HEK293 (cell line): Measurements from ENCODE around the gene TSPAN1.

Source experiments
- GLIS1 ChIP-seq: fragments of 450-650 bp; formaldehyde crosslinking; IDR thresholded peaks from 2 replicates; pipeline ENCODE4 v1.5.1; 2016; ENCODE audit warnings: missing biosample characterization, missing genetic modification characterization
- KLF9 ChIP-seq: fragments of 450-650 bp; formaldehyde crosslinking; IDR thresholded peaks from 2 replicates; pipeline ENCODE4 v1.5.1; 2016; ENCODE audit warnings: missing biosample characterization, missing genetic modification characterization, low read depth
- SALL2 ChIP-seq: fragments of 450-650 bp; formaldehyde crosslinking; IDR thresholded peaks from 2 replicates; pipeline ENCODE4 v1.5.0; 2017; ENCODE audit warnings: missing biosample characterization, mild to moderate bottlenecking, missing genetic modification characterization, borderline replicate concordance
- SP2 ChIP-seq: fragments of 450-650 bp; formaldehyde crosslinking; IDR thresholded peaks from 2 replicates; pipeline ENCODE4 v1.5.1; 2016; ENCODE audit warnings: missing biosample characterization, missing genetic modification characterization
- TCF7L2 ChIP-seq: IDR thresholded peaks from 2 replicates; pipeline ENCODE4 v1.6.1; 2011; ENCODE audit warnings: low read depth, mild to moderate bottlenecking, inconsistent platforms, low read length, moderate library complexity, borderline replicate concordance
- TRIM28 ChIP-seq: IDR thresholded peaks from 2 replicates; pipeline ENCODE4 v1.6.1; 2011; ENCODE audit warnings: low read length, control low read depth, borderline replicate concordance
- WT1 ChIP-seq: fragments of 450-650 bp; formaldehyde crosslinking; IDR thresholded peaks from 2 replicates; pipeline ENCODE4 v1.5.1; 2016; ENCODE audit warnings: missing biosample characterization, missing genetic modification characterization
- ZBTB21 ChIP-seq: fragments of 450-650 bp; formaldehyde crosslinking; IDR thresholded peaks from 2 replicates; pipeline ENCODE4 v1.5.1; 2017; ENCODE audit warnings: missing biosample characterization, missing genetic modification characterization
- ZBTB8A ChIP-seq: fragments of 450-650 bp; formaldehyde crosslinking; IDR thresholded peaks from 2 replicates; pipeline ENCODE4 v1.5.1; 2016; ENCODE audit warnings: missing biosample characterization, missing genetic modification characterization
- ZFP37 ChIP-seq: fragments of 450-650 bp; formaldehyde crosslinking; IDR thresholded peaks from 2 replicates; pipeline ENCODE4 v1.5.1; 2016; ENCODE audit warnings: missing biosample characterization, missing genetic modification characterization
- ZFP41 ChIP-seq: fragments of 450-650 bp; formaldehyde crosslinking; IDR thresholded peaks from 2 replicates; pipeline ENCODE4 v1.5.1; 2016; ENCODE audit warnings: missing biosample characterization, missing genetic modification characterization, borderline replicate concordance
- ZIC2 ChIP-seq: fragments of 450-650 bp; formaldehyde crosslinking; IDR thresholded peaks from 2 replicates; pipeline ENCODE4 v1.5.1; 2016; ENCODE audit warnings: missing biosample characterization, missing genetic modification characterization
- ZNF121 ChIP-seq: fragments of 450-650 bp; formaldehyde crosslinking; IDR thresholded peaks from 2 replicates; pipeline ENCODE4 v1.5.1; 2016; ENCODE audit warnings: missing biosample characterization, missing genetic modification characterization
- ZNF175 ChIP-seq: fragments of 450-650 bp; formaldehyde crosslinking; IDR thresholded peaks from 2 replicates; pipeline ENCODE4 v1.5.1; 2016; ENCODE audit warnings: missing biosample characterization, missing genetic modification characterization
- ZNF23 ChIP-seq: fragments of 450-650 bp; formaldehyde crosslinking; IDR thresholded peaks from 2 replicates; pipeline ENCODE4 v1.5.1; 2016; ENCODE audit warnings: missing biosample characterization, missing genetic modification characterization, borderline replicate concordance
- ZNF24 ChIP-seq: fragments of 450-650 bp; formaldehyde crosslinking; IDR thresholded peaks from 2 replicates; pipeline ENCODE4 v1.5.1; 2016; ENCODE audit warnings: missing biosample characterization, missing genetic modification characterization
- ZNF311 ChIP-seq: fragments of 450-650 bp; formaldehyde crosslinking; IDR thresholded peaks from 2 replicates; pipeline ENCODE4 v1.5.1; 2017; ENCODE audit warnings: missing biosample characterization, missing genetic modification characterization, borderline replicate concordance
- ZNF366 ChIP-seq: fragments of 450-650 bp; formaldehyde crosslinking; conservative IDR thresholded peaks from 2 replicates; pipeline ENCODE4 v1.5.1; 2016; ENCODE audit warnings: missing biosample characterization, missing genetic modification characterization
- ZNF514 ChIP-seq: fragments of 450-650 bp; formaldehyde crosslinking; IDR thresholded peaks from 2 replicates; pipeline ENCODE4 v1.5.1; 2016; ENCODE audit warnings: missing biosample characterization, missing genetic modification characterization
- ZNF529 ChIP-seq: fragments of 450-650 bp; formaldehyde crosslinking; IDR thresholded peaks from 2 replicates; pipeline ENCODE4 v1.5.1; 2017; ENCODE audit warnings: missing genetic modification characterization, missing biosample characterization; ENCODE audit not compliant: insufficient replicate concordance
- ZNF561 ChIP-seq: fragments of 450-650 bp; IDR thresholded peaks from 2 replicates; pipeline ENCODE4 v1.5.1; 2018; ENCODE audit warnings: missing biosample characterization, missing genetic modification characterization, borderline replicate concordance
- ZNF629 ChIP-seq: fragments of 450-650 bp; formaldehyde crosslinking; IDR thresholded peaks from 2 replicates; pipeline ENCODE4 v1.5.1; 2017; ENCODE audit warnings: missing biosample characterization, missing genetic modification characterization
- ZNF658 ChIP-seq: fragments of 450-650 bp; formaldehyde crosslinking; IDR thresholded peaks from 2 replicates; pipeline ENCODE4; 2016; ENCODE audit warnings: missing biosample characterization, missing genetic modification characterization
- ZNF660 ChIP-seq: fragments of 450-650 bp; IDR thresholded peaks from 2 replicates; pipeline ENCODE4 v1.5.1; 2018; ENCODE audit warnings: missing biosample characterization, mild to moderate bottlenecking, missing genetic modification characterization
- TF ChIP-seq, protein P1 (sequence below): fragments of 450-650 bp; formaldehyde crosslinking; conservative IDR thresholded peaks from 2 replicates; pipeline ENCODE4 v1.5.1; 2016; ENCODE audit warnings: low read depth, missing biosample characterization, missing genetic modification characterization
- TF ChIP-seq, protein P2 (sequence below): fragments of 450-650 bp; formaldehyde crosslinking; IDR thresholded peaks from 2 replicates; pipeline ENCODE4 v1.5.1; 2016; ENCODE audit warnings: missing biosample characterization, missing genetic modification characterization
- TF ChIP-seq, protein P3 (sequence below): fragments of 450-650 bp; formaldehyde crosslinking; IDR thresholded peaks from 2 replicates; pipeline ENCODE4 v1.5.1; 2016; ENCODE audit warnings: missing biosample characterization, missing genetic modification characterization
- TF ChIP-seq, protein P4 (sequence below): fragments of 450-650 bp; formaldehyde crosslinking; IDR thresholded peaks from 2 replicates; pipeline ENCODE4 v1.5.1; 2016; ENCODE audit warnings: missing biosample characterization, missing genetic modification characterization

TSPAN1 gene

DNA sequence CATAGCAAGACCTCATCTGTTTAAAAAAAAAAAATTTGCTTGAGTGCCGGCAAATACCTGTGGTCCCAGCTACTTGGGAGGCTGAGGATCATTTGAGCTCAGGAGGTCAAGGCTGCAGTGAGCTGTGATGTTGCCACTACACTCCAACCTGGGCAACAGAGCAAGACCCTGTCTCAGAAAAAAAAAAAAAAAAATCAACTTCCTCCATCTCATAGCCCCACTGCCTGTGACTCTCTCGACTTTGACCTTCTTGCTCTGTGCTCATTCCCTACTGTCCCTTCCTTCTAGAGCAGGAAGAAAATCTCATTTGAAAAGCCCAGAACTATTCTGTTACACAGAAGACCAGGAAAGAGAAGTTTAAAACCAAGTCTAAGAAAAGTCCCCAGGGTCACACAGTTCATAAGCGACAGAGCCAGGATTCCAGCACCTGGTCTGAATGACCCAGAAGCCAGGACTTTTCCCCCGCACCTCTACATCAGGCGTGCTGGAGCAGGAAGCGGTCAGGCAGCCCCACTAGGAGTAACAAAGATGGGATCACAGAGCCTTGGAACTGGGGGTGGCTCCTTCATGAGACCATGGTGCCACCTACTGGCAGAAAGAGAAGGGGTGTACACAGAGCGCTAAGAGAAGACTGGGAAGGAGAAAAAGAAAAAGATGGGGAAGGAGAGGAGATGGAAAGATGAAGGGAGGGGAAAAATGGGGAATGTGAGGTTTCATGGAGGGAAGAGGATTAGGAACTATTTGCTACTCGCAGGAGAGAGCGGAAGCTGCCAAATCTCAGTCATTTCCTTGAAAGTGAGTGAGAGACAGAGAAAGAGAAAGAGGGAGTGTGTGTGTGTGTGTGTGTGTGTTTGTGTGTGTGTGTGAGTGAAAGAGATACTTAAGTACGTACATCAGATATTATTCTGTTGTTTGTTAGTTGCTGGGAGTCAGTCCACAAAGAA is 4.5 kb downstream of the TSPAN1 start (continued):
- TF ChIP-seq, protein P1, sequence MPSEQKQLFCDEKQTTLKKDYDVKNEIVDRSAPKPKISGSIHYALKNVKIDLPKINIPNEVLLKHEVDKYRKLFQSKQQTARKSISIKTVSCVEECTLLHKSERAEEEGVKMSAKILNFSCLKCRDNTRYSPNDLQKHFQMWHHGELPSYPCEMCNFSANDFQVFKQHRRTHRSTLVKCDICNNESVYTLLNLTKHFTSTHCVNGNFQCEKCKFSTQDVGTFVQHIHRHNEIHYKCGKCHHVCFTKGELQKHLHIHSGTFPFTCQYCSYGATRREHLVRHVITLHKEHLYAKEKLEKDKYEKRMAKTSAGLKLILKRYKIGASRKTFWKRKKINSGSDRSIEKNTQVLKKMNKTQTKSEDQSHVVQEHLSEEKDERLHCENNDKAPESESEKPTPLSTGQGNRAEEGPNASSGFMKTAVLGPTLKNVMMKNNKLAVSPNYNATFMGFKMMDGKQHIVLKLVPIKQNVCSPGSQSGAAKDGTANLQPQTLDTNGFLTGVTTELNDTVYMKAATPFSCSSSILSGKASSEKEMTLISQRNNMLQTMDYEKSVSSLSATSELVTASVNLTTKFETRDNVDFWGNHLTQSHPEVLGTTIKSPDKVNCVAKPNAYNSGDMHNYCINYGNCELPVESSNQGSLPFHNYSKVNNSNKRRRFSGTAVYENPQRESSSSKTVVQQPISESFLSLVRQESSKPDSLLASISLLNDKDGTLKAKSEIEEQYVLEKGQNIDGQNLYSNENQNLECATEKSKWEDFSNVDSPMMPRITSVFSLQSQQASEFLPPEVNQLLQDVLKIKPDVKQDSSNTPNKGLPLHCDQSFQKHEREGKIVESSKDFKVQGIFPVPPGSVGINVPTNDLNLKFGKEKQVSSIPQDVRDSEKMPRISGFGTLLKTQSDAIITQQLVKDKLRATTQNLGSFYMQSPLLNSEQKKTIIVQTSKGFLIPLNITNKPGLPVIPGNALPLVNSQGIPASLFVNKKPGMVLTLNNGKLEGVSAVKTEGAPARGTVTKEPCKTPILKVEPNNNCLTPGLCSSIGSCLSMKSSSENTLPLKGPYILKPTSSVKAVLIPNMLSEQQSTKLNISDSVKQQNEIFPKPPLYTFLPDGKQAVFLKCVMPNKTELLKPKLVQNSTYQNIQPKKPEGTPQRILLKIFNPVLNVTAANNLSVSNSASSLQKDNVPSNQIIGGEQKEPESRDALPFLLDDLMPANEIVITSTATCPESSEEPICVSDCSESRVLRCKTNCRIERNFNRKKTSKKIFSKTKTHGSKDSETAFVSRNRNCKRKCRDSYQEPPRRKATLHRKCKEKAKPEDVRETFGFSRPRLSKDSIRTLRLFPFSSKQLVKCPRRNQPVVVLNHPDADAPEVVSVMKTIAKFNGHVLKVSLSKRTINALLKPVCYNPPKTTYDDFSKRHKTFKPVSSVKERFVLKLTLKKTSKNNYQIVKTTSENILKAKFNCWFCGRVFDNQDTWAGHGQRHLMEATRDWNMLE, result no peak
- TF ChIP-seq ZNF311 (tag by site-specific recombination), result no peak
- TF ChIP-seq ZNF529, result no peak
- no peak; the same call in 1 of the 2 replicates for TF ChIP-seq GLIS1 (tag by site-specific recombination)
- no peak for TF ChIP-seq ZNF658 (tag by site-specific recombination)
- peak; percentile 96 for TF ChIP-seq ZNF121
- no peak for TF ChIP-seq ZNF23 (tag by site-specific recombination)
- TF ChIP-seq ZNF24 (tag by site-specific recombination), result 0 out of 2 replicates have a peak, but pooled peaks have one; percentile 32
- TF ChIP-seq ZNF175 (tag by site-specific recombination), result no peak
- no peak for TF ChIP-seq WT1
- TF ChIP-seq ZNF660 (tag by site-specific recombination), result no peak
- no peak for TF ChIP-seq ZFP41 (tag by site-specific recombination)
- TF ChIP-seq, protein P2, sequence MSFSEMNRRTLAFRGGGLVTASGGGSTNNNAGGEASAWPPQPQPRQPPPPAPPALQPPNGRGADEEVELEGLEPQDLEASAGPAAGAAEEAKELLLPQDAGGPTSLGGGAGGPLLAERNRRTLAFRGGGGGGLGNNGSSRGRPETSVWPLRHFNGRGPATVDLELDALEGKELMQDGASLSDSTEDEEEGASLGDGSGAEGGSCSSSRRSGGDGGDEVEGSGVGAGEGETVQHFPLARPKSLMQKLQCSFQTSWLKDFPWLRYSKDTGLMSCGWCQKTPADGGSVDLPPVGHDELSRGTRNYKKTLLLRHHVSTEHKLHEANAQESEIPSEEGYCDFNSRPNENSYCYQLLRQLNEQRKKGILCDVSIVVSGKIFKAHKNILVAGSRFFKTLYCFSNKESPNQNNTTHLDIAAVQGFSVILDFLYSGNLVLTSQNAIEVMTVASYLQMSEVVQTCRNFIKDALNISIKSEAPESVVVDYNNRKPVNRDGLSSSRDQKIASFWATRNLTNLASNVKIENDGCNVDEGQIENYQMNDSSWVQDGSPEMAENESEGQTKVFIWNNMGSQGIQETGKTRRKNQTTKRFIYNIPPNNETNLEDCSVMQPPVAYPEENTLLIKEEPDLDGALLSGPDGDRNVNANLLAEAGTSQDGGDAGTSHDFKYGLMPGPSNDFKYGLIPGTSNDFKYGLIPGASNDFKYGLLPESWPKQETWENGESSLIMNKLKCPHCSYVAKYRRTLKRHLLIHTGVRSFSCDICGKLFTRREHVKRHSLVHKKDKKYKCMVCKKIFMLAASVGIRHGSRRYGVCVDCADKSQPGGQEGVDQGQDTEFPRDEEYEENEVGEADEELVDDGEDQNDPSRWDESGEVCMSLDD (tag by site-specific recombination), result peak; percentile 68
- TF ChIP-seq ZNF366 (tag by site-specific recombination), result peak; percentile 99
- no peak for TF ChIP-seq ZBTB21 (tag by site-specific recombination)
- TF ChIP-seq ZIC2 (tag by site-specific recombination), result no peak
- TF ChIP-seq ZNF514 (tag by site-specific recombination), result no peak
- no peak for TF ChIP-seq SP2 (tag by site-specific recombination)
- no peak for TF ChIP-seq ZBTB8A
- TF ChIP-seq KLF9, result no peak
- no peak for TF ChIP-seq ZNF561 (tag by site-specific recombination)
- TF ChIP-seq, protein P3, sequence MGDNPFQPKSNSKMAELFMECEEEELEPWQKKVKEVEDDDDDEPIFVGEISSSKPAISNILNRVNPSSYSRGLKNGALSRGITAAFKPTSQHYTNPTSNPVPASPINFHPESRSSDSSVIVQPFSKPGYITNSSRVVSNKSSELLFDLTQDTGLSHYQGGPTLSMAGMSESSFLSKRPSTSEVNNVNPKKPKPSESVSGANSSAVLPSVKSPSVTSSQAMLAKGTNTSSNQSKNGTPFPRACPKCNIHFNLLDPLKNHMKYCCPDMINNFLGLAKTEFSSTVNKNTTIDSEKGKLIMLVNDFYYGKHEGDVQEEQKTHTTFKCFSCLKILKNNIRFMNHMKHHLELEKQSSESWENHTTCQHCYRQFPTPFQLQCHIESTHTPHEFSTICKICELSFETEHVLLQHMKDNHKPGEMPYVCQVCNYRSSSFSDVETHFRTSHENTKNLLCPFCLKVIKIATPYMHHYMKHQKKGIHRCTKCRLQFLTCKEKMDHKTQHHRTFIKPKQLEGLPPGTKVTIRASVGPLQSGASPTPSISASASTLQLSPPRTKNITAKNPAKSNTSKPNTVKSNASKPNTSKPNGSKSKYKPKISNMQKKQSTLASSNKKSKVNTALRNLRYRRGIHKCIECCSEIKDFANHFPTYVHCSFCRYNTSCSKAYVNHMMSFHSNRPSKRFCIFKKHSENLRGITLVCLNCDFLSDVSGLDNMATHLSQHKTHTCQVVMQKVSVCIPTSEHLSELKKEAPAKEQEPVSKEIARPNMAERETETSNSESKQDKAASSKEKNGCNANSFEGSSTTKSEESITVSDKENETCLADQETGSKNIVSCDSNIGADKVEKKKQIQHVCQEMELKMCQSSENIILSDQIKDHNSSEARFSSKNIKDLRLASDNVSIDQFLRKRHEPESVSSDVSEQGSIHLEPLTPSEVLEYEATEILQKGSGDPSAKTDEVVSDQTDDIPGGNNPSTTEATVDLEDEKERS (tag by site-specific recombination), result no peak
- TF ChIP-seq, protein P4, sequence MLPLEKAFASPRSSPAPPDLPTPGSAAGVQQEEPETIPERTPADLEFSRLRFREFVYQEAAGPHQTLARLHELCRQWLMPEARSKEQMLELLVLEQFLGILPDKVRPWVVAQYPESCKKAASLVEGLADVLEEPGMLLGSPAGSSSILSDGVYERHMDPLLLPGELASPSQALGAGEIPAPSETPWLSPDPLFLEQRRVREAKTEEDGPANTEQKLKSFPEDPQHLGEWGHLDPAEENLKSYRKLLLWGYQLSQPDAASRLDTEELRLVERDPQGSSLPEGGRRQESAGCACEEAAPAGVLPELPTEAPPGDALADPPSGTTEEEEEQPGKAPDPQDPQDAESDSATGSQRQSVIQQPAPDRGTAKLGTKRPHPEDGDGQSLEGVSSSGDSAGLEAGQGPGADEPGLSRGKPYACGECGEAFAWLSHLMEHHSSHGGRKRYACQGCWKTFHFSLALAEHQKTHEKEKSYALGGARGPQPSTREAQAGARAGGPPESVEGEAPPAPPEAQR, result no peak
- no peak for TF ChIP-seq TRIM28
- TF ChIP-seq SALL2 (tag by site-specific recombination), result no peak
- TF ChIP-seq ZFP37 (tag by site-specific recombination), result 0 out of 2 replicates have a peak, but pooled peaks have one; percentile 75
- TF ChIP-seq TCF7L2, result no peak
- no peak for TF ChIP-seq ZNF629 (tag by site-specific recombination)
